HG03432 (cell line): ENCODE data around the gene TF.
"Not testable (repeated sequence)": the region's sequence is repeated elsewhere in the genome, so short reads cannot be mapped to it uniquely, and the experiment has no call there.

Experiments used
- ATAC-seq: cut with Tn5 transposase; IDR thresholded peaks from one replicate; pipeline ENCODE4 v1.9.1; 2021; ENCODE audit warnings: mild to moderate bottlenecking, moderate library complexity; ENCODE audit not compliant: unreplicated experiment

Gene TF

DNA sequence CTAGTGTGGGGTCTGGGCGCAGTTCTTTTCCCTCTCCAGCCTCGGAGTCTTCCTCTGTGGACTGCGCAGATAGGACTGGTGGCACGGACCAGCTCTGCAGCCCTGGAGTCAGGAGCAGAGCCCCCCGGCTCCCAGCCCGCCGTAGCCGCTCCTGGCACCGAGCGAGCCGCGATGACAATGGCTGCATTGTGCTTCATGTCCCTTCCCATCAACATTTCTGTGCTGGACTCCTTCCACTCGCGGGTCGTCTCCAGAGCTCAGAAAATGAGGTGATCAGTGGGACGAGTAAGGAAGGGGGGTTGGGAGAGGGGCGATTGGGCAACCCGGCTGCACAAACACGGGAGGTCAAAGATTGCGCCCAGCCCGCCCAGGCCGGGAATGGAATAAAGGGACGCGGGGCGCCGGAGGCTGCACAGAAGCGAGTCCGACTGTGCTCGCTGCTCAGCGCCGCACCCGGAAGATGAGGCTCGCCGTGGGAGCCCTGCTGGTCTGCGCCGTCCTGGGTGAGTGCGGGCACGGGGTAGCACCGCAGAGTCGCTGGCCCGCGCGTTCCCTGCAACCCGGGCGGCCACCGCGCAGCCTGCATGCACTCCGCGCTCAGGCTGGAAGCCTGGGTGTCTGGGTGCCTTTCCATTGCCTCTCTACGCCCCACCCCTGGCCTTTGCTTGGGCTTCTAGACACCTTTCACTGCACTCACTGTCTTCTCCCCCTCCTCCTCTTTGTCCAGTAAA is at the start of gene TF:
Gene TF, plus strand, starts transcription at position 413 of the 731 bp plus-strand sequence. Its CDS starts 48 bp downstream, at position 461.
- no peak for ATAC-seq

GRCh38 chr3:133697960-133698359 is 48.2 kb upstream of the TF start:
- no peak for ATAC-seq

- ATAC-seq: no peak
Measured at GRCh38 chr3:133699467-133699866, 46.7 kb upstream of the TF start.

GRCh38 chr3:133699903-133700302 is 46.3 kb upstream of the TF start:
- no peak for ATAC-seq

- ATAC-seq: no peak
Measured at GRCh38 chr3:133700351-133700750, 45.8 kb upstream of the TF start.

GRCh38 chr3:133701435-133702358 is 44.5 kb upstream of the TF start:
- no peak for ATAC-seq

GRCh38 chr3:133703915-133704314 is 42.3 kb upstream of the TF start:
- no peak for ATAC-seq

GRCh38 chr3:133706033-133706432 is 40.2 kb upstream of the TF start:
- ATAC-seq: no peak

GRCh38 chr3:133709139-133709750 is 36.9 kb upstream of the TF start:
- ATAC-seq: no peak

- ATAC-seq: no peak
Measured at GRCh38 chr3:133711013-133711412, 35.2 kb upstream of the TF start.

- no peak for ATAC-seq
Measured at GRCh38 chr3:133712017-133712416, 34.2 kb upstream of the TF start.

- ATAC-seq: no peak
Measured at GRCh38 chr3:133713347-133713746, 32.8 kb upstream of the TF start.

DNA sequence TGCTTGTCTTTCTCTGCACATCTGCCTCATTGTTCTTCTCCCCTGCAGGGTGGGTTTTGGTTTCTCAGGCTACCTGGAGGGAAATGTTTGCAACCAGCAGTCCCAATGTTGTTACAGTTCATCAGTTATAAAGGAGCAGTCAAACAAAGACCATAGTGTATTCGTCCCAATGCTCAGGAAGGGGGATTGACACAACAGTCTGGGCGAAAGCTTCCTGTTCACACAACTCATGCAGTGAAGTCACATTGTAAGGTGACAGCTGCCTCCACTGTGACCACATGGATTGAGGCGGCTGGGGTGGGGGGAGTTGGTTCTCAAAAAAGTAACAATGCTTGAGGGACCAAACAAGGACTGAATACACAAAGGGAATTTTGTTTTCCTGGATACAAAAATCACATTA is 28.8 kb upstream of the TF start:
- ATAC-seq: no peak

GRCh38 chr3:133722935-133723334 is 23.3 kb upstream of the TF start:
- ATAC-seq: no peak

DNA sequence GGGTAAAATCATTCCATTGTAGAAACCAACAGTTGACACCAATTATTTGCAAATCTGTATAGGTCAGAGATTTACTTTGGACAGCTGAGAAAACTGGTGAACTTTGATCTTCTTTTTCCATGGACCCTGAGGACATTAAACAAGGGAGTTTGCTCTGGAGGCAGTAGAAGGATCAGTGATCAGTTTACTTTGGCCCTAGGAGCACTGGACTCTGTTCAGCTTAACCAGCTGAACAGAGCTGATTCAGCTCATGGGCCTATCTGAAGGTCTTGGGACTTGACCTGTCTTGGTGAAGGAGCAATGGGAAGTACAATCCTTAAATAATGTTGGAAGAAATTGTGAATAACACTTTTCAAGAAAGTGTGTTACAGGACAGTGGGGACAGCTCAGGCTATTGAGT is 15.2 kb upstream of the TF start:
- no peak for ATAC-seq

DNA sequence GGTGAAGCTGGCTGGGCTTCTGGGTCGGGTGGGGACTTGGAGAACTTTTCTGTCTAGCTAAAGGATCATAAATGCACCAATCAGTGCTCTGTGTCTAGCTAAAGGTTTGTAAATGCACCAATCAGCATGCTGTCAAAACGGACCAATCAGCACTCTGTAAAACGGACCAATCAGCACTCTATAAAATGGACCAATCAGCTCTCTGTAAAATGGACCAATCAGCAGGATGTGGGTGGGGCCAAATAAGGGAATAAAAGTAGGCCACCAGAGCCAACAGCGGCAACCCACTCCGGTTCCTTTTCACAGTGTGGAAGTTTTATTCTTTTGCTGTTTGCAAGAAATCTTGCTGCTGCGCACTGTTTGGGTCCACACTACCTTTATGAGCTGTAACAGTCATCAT is 14.0 kb upstream of the TF start:
- ATAC-seq: not testable (repeated sequence)

GRCh38 chr3:133733226-133733625 is 13.0 kb upstream of the TF start:
- no peak for ATAC-seq

DNA sequence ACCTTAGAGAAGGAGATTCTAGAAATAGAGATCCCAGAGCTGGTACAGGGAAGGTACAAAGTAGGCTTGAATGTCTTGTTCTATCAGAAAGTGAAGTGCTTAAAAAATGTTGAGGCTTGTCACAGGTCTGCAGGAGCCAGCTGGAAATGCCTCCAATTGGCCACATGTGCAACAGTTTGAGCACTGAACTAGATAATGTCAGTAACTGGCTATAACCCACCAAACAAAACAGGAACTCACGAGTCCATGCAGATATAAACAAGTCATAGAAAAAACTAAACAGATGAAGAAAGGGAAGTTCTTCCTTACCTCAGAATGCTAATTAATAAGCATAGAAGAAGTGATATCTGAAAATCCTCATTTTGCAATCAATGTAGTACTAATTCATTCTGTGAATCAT is 11.9 kb upstream of the TF start:
- no peak for ATAC-seq

DNA sequence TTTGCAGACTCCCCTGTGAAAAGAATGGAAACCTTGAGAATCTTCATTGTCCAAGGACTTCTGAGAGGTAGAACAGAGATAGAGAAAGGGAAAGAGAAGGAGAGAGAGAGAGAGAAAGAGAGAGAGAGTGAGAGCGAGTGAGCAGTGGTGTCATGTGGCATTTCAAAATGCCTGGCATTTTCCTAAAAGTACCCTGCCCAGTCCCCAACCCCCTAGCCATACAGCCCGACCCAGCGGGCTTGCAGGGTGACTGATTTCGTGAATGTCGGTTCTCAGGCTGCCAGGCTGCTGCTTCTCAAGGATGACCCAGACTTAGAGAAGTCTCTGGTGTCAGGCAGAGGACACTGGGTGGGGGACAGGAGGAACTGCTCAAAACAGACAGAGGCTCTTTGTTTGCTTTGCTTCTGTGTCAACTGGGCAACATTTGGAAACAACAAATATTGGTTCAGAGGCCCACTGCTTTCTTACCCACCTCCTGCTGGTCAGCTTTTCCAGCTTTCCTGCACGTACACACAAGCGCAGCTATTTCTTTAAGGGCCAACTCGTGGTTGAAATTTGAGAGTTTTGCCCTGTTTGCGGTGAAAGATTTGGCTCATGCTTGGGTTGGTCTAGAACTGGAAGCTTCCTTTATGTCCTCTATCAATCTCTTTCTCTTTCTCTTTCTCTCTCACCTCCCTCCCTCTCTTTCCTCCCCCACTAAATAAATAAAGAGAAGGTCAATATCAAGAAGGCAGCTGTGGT is 3.7 kb upstream of the TF start:
- ATAC-seq: no peak

GRCh38 chr3:133744241-133744640 is 2.0 kb upstream of the TF start:
- no peak for ATAC-seq

- no peak for ATAC-seq
Measured at GRCh38 chr3:133745108-133745507, 1.1 kb upstream of the TF start.
